Central memory CD8-positive, alpha-beta T cell (primary cell): ENCODE data around the gene TRIM47.

Experiments
- ATAC-seq: fragments of 150-1000 bp; cut with Tn5 transposase; replicated peaks from 2 replicates; pipeline ENCODE4 v1.10.0; 2022; ENCODE audit warnings: mild to moderate bottlenecking, moderate FRiP score, moderate number of reproducible peaks; ENCODE audit not compliant: poor library complexity, severe bottlenecking; ENCODE audit errors: extremely low read depth
- DNase-seq, 2 donors: peaks; one replicate each; pipeline ENCODE4 v3.0.0; 2021; ENCODE audit warnings: low spot score in 2 of 2
- H3K27ac Mint-ChIP-seq: one replicate; pipeline ENCODE4 v1.8.0; 2022; ENCODE audit warnings: low read depth, mild to moderate bottlenecking, moderate library complexity, mixed read lengths
- H3K27me3 Mint-ChIP-seq: one replicate; pipeline ENCODE4 v1.8.0; 2022; ENCODE audit warnings: mixed read lengths
- H3K36me3 Mint-ChIP-seq: one replicate; pipeline ENCODE4 v1.8.0; 2022; ENCODE audit warnings: mild to moderate bottlenecking, moderate library complexity, mixed read lengths; ENCODE audit not compliant: insufficient read depth
- H3K4me1 Mint-ChIP-seq: one replicate; pipeline ENCODE4 v1.8.0; 2022; ENCODE audit warnings: mixed read lengths
- H3K4me3 Mint-ChIP-seq: one replicate; pipeline ENCODE4 v1.8.0; 2022; ENCODE audit warnings: mild to moderate bottlenecking, moderate library complexity, mixed read lengths
- H3K9me3 Mint-ChIP-seq: one replicate; pipeline ENCODE4 v1.8.0; 2022; ENCODE audit warnings: mixed read lengths

Gene TRIM47

DNA sequence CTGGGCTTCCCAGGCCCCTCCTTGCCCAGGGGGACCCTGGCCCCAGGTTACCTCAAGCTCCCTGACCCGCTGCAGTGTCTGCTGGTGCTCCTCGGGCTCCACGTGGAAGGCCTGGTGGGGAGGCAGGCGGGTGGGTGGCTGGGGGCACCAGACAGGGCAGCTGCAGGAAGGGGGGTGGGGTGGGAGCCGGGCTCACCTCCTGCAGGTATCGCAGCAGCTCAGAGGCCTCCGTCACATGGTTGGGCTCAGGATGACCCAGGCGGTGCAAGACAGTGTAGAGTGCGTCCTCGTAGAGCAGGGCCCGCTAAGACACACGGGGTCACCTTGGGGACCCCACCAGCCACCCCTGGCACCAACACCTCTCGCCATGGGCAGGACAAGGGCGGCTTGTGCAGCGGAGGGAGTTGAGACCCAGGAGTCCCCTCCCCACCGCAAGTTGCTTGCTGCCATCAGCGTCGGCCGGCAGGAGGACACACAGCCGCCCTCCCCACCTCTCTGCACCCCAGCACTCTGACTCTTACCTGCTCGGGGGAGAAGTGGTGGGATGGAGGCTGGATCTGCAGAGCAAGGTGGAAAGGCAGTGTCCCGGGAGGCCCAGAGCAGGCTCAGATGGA lies 35.3 kb downstream of the TRIM47 start:
- Mint-ChIP-seq H3K27ac (peak overlapping the region; percentile 93), H3K36me3 (peaks cover 35% of the 10 kb centered on the region), H3K4me1 (peaks cover 10% of the 10 kb centered on the region), H3K27me3 (no peaks in the 10 kb centered on the region), H3K9me3 (no peaks in the 10 kb centered on the region), H3K4me3 (peak overlapping the region; percentile 92)
- DNase-seq, result no peak
- peak; percentile 7 for ATAC-seq

DNA sequence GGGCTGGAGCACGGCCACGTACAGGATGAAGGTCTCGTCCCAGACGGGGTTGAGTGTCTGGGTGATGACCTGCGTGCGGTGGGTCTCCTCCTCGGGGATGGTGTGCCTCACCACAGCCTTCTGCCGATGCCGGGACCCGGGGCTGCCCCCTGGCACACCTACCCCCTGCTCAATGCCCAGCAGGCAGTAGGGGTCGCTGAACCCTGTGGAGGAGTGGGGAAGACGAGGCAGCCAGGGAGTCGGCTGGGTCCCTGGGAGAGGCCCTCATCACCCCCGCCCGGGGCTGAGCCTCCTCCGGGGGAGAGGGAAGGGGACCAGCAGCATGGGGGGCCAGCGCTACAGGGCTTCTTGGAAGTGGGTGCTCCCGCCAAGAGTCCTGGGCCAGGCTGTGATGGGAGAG lies 36.0 kb downstream of the TRIM47 start:
- H3K4me3 Mint-ChIP-seq, result peak overlapping the region; percentile 92
- H3K27me3 Mint-ChIP-seq, result no peaks in the 10 kb centered on the region
- peaks cover 39% of the 10 kb centered on the region for H3K36me3 Mint-ChIP-seq
- H3K4me1 Mint-ChIP-seq, result peaks cover 10% of the 10 kb centered on the region
- H3K27ac Mint-ChIP-seq, result no peak overlapping the region
- H3K9me3 Mint-ChIP-seq, result no peaks in the 10 kb centered on the region
- DNase-seq, result no peak
- ATAC-seq, result no peak

DNA sequence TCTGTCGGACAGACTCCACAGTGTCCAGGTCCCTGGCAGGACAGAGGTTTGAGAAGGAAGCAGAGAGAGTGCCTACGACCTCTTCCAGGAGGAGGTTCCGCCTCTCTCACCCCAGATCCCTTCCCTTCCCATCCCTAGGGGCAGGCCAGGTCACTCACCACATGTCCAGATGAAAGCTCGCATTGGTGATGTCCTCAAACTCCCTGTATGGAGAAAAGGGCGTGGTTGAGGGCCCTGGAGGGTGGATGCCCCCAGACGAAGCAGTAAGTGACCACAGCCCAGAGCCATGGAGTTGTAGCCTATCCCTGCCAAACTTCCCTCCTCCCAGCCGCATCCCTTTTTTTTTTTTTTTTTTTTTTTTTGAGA lies 37.6 kb downstream of the TRIM47 start:
- Mint-ChIP-seq H3K9me3 (no peaks in the 10 kb centered on the region), H3K27ac (no peak overlapping the region), H3K27me3 (no peaks in the 10 kb centered on the region), H3K36me3 (peaks cover 37% of the 10 kb centered on the region), H3K4me1 (peaks cover 10% of the 10 kb centered on the region), H3K4me3 (no peak overlapping the region)
- DNase-seq, result no peak
- no peak for ATAC-seq

DNA sequence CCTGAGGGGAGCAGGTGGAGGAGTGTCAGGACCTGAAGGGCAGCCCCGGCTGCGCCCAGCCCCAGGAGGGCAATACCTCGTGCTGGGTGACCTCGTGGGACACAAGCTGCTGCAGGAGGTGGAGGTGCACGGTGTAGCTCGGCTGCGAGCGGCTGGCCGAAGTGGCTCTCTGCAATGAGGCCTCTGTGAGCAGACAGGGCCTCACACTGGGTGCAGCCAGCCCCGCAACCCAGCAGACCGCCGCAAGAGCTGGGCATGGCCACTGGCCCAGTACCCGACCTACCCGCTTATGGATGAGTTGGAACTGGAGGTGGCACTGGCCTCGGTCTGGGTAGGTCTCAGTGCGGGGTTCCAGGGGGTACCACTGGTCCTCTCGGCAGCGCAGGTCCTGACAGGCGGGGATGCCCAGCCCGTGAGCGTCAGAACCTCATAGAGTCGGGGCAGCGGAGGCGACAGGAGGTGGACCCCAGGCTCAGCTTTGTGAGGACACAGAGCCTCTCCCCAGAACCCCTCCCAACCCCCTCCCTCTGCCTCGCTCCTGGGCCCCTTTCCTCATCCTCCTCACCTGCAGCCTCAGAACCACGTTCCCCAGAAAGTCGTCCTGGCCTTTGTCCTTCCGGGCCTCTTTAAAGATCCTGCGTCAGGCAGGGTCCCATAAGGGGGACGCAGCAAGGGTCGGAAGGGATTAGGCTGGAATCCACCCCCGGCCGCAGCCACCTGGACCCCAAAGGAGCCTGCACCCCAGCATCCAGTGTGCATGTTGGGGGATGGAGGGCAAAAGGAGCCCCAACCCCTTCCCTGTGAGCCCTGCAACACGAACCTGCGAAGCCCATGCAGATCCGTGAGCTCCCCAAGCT lies 38.2 kb downstream of the TRIM47 start:
- ATAC-seq (no peak), DNase-seq (no peak)
- Mint-ChIP-seq H3K4me1 (peaks cover 10% of the 10 kb centered on the region), H3K36me3 (peaks cover 38% of the 10 kb centered on the region), H3K27me3 (no peaks in the 10 kb centered on the region), H3K27ac (no peak overlapping the region), H3K9me3 (no peaks in the 10 kb centered on the region), H3K4me3 (no peak overlapping the region)

DNA sequence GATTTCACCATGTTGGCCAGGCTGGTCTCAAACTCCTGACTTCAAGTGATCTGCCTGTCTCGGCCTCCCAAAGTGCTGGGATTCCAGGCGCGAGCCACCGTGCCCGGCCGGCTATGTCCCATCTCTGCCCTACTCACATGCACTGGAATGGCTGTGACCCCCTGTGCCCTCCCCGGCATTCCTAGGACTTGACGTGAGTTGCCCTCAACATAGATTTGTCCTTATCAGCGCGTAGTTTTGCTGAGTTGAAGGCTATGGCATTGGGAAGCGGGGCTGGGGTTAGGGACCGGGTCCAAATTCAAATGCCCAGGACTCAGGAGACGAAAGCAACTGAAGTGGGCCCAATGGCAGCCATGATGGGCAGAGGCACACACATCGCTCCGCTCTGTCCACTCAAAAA lies 40.0 kb downstream of the TRIM47 start:
- Mint-ChIP-seq H3K4me3 (no peak overlapping the region), H3K4me1 (peaks cover 18% of the 10 kb centered on the region), H3K27me3 (no peaks in the 10 kb centered on the region), H3K9me3 (no peaks in the 10 kb centered on the region), H3K36me3 (peaks cover 41% of the 10 kb centered on the region), H3K27ac (peak overlapping the region; percentile 57)
- ATAC-seq, result no peak
- no peak for DNase-seq

DNA sequence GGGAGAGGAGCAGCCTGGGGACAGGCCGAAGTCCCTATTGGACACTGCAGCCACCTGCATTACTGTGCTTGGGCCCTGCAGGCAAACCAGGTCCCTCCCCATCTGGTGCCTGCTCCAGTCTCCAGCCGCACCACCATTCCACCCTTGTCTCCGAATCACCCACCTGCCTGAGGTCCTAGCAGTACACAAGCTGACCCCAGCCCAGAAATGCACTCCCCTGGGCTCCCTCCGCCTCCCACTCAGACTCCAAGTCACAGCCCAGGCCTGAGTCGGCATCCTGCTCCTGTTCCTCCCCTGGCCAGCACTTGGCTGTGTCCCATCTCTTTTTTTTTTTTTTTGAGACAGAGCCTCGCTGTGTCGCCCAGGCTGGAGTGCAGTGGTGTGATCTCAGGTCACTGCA lies 40.5 kb downstream of the TRIM47 start:
- Mint-ChIP-seq H3K36me3 (peaks cover 45% of the 10 kb centered on the region), H3K4me3 (no peak overlapping the region), H3K4me1 (peaks cover 23% of the 10 kb centered on the region), H3K27me3 (no peaks in the 10 kb centered on the region), H3K9me3 (no peaks in the 10 kb centered on the region), H3K27ac (peak overlapping the region; percentile 57)
- DNase-seq (no peak), ATAC-seq (no peak)

DNA sequence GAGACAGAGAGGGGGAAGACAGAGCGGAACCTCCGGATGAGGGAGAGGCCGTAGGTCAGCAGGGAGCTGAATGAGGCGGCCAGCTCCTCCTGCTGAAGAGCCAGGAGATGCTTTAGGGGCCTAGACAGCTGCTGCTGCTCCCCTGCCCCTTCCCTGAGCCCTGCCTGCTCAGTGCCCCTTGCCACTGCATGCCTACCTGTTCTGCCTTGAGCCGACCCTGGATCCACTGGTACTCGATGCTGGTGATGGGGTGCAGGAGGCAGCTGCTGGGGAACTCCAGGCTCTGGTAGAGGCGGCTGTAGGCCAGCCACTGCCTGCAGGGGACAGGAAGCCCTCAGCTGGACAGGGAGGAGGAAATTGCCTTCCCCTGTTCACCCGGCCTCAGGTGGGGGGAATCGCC lies 41.8 kb downstream of the TRIM47 start:
- Mint-ChIP-seq H3K27ac (no peak overlapping the region), H3K9me3 (no peaks in the 10 kb centered on the region), H3K4me1 (peaks cover 27% of the 10 kb centered on the region), H3K27me3 (no peaks in the 10 kb centered on the region), H3K36me3 (peaks cover 44% of the 10 kb centered on the region), H3K4me3 (no peak overlapping the region)
- no peak for DNase-seq
- no peak for ATAC-seq

DNA sequence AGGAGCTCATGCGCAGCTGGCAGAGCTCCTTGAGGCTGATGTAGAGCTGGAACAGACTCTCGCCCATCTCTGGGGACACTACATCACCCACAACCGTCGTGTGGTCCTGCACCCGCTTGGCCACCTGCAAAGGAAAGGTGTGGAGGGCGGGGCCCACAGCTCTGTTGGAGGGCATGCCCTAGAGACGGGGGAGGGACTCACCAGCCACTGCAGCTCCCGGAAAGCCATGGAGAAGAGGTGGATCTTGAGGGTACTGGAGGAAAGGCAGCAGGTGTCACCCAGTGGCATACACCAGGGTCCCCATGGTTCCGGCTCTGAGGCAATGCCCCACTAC lies 42.8 kb downstream of the TRIM47 start:
- H3K36me3 Mint-ChIP-seq, result peaks cover 49% of the 10 kb centered on the region
- no peak overlapping the region for H3K4me3 Mint-ChIP-seq
- no peak for DNase-seq
- H3K27ac Mint-ChIP-seq, result no peak overlapping the region
- peaks cover 27% of the 10 kb centered on the region for H3K4me1 Mint-ChIP-seq
- no peak for ATAC-seq
- no peaks in the 10 kb centered on the region for H3K9me3 Mint-ChIP-seq
- H3K27me3 Mint-ChIP-seq, result no peaks in the 10 kb centered on the region

DNA sequence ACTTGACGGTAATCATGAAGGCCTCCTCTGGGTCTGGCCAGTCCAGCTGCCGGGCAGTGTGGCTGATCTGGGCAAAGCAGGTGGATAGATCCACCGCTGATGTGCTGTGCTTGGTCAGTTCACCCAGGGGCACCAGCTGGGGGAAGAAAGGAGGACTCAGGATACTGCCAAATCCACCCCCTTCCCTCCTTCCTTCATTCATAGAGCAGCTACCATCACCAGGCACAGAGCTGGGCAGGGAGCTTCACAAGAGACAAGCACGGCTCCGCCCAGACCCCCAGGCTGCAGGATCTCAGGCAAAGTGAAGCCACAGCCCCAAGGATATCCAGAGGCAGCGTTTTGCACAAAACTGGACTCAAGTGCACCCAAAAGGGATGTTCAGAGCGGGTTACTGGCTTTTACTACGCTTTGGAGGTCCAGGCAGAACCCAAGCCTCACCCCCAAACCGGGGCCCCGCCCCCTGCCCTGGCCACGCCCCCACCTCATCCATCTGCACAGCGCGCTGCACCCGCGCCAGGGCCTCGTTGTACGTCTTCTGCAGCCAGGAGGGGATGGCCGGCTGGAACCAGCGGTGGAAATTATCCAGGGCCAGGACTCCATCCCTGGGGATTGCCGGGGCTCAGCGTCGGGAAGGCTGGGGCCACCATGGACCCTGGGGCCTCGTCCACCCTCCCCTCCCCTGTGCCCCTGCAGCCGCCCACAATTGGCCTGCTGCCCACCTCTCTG lies 43.3 kb downstream of the TRIM47 start:
- peaks cover 52% of the 10 kb centered on the region for H3K36me3 Mint-ChIP-seq
- H3K4me3 Mint-ChIP-seq, result no peak overlapping the region
- no peaks in the 10 kb centered on the region for H3K9me3 Mint-ChIP-seq
- H3K27me3 Mint-ChIP-seq, result no peaks in the 10 kb centered on the region
- no peak for ATAC-seq
- peak overlapping the region; percentile 91 for H3K27ac Mint-ChIP-seq
- H3K4me1 Mint-ChIP-seq, result peaks cover 27% of the 10 kb centered on the region
- no peak for DNase-seq

DNA sequence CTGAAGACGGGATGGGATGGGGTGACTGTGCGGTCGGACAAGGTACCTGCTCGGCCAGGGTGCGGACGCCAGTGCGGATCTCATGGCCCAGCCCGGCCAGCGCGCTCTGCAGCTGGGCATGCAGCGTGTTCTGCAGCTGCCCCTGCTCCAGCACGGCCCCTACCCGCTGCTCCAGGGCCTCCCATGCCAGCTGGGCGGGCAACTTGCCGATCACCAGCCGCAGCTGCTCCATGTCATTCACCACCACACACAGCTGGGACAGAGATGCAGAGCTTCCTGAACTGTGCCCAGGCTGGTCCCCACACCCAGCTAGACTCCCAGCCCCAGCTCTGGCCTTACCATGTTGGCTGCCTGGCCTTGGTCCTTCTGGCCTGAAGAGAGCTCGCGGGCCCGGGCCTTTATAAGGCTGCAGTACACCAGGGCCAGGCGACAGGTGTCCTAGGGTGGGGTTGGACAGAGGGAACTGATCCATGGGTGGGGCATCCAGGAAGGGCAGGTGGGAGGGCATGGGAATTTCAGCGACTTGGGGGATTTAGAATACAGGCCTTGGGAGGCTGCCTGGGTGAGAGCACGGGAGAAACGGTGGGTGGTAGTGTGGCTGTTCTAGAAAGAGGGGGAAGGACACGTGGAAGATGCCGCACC lies 44.0 kb downstream of the TRIM47 start:
- peak overlapping the region; percentile 91 for H3K27ac Mint-ChIP-seq
- ATAC-seq, result no peak
- H3K4me1 Mint-ChIP-seq, result peaks cover 27% of the 10 kb centered on the region
- no peaks in the 10 kb centered on the region for H3K27me3 Mint-ChIP-seq
- peaks cover 52% of the 10 kb centered on the region for H3K36me3 Mint-ChIP-seq
- no peak for DNase-seq
- no peaks in the 10 kb centered on the region for H3K9me3 Mint-ChIP-seq
- no peak overlapping the region for H3K4me3 Mint-ChIP-seq

DNA sequence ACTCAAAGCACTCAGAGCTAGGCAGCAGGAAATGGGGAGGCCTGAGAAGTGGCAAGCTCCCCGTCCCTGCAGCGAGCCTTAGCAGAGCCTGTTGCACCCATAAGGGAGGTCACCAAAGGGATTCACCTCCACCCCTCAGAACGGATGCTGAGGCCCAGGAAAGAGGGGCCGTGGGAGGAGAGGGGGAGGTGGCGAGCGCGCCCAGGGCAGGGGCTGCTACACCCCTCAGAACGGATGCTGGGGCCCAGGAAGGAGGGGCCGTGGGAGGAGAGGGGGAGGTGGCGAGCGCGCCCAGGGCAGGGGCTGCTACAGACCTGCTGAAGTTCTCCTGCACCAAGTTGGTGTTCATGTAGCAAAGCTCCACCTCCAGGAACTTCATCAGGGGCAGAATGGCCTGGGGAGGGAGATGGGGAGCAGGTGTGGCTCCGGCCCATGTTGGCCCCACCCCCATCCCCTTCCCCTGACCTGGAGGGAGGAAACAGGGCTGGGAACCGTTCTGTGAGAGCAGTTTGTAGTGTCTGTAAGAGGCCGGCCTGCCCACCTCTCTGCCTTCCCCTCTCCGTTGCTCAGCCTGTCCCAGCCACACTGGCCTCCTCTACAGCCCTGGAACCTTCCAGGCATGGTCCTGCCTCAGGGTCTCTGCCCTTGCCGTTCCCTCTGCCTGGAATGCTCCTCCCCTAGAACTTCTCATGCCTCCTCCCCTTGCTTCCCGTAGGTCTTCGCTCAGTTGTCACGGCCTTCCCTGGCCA lies 45.6 kb downstream of the TRIM47 start:
- Mint-ChIP-seq H3K27me3 (no peaks in the 10 kb centered on the region), H3K4me3 (peak overlapping the region; percentile 72), H3K9me3 (no peaks in the 10 kb centered on the region), H3K27ac (peak overlapping the region; percentile 91), H3K4me1 (peaks cover 27% of the 10 kb centered on the region), H3K36me3 (peaks cover 47% of the 10 kb centered on the region)
- ATAC-seq, result peak; percentile 53
- DNase-seq, result no peak

DNA sequence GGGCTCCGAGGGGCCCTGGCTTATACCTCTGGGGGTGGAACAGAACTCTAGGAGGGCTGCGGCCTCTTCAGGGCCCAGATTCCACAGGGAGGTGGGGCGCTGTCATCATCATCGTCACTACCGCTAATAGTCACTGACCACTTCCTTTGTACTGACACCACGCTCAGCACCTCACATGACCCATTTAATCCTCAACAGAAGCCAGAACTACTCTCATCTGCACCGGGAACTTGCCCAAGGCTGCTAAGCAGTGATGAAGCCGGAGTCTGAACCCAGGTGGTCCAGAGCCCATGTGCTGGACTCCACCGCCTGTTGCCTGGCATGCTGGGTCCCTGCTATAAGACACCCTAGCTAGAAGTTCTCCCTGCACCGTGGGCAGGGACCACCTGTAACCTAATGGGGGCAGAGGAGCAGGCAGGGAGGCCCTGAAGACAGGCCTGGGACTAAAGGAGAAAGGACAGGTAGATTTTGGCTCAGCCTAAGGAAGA lies 46.2 kb downstream of the TRIM47 start:
- Mint-ChIP-seq H3K4me1 (peaks cover 27% of the 10 kb centered on the region), H3K4me3 (peak overlapping the region; percentile 72), H3K36me3 (peaks cover 44% of the 10 kb centered on the region), H3K27ac (peak overlapping the region; percentile 91), H3K27me3 (no peaks in the 10 kb centered on the region), H3K9me3 (no peaks in the 10 kb centered on the region)
- ATAC-seq, result peak; percentile 84
- peak in 1 of 2 donors; percentile 50 for DNase-seq
